AG09319 (cell line): ENCODE data around the gene NOS3.
"Not testable (repeated sequence)": the region's sequence is repeated elsewhere in the genome, so short reads cannot be mapped to it uniquely, and the experiment has no call there.

Source experiments
- DNase-seq: peaks from one replicate; pipeline ENCODE4 v3.0.0-alpha.2; 2010; ENCODE audit warnings: low read depth; ENCODE audit errors: extremely low read depth
- TF ChIP-seq, protein P1 (sequence below): IDR thresholded peaks from 2 replicates; pipeline ENCODE4 v1.5.1; 2011; ENCODE audit warnings: low read depth, mild to moderate bottlenecking, inconsistent platforms, low read length, moderate library complexity

The NOS3 gene

DNA sequence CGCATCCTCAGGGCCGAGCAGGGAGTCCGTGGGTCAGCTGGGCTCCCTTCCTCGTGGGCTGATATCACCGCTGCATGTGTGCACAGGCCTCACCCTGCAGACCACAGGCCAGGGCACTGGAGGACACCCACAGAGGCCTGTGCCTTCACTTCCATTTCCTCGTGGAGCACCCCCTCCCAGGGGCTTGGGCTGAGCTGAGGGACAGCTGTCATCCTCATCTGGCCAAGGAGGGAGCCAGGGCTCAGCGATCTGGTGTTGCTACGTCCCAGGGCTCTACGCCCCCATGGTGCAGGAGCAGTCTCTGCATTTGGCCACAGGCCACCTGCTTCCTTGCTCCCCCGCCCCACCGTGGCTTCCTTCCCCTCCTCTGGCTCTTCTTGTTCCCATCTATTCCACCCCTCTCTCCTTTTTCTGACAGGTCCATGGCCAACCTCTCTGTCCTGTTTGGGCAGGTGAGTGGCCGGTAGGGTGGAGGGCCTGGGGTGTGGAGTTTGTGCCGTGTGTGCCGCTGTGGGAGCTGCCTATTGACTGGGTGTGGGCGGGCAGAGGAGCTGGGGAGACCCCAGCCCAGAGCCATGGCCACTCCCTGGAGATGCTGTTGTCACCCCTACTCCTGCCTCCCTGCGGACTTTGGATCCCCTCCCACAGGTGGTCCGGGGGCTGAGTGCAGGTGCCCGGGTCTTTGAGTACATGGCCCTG is 49.2 kb downstream of the NOS3 start:
- TF ChIP-seq, protein P1, sequence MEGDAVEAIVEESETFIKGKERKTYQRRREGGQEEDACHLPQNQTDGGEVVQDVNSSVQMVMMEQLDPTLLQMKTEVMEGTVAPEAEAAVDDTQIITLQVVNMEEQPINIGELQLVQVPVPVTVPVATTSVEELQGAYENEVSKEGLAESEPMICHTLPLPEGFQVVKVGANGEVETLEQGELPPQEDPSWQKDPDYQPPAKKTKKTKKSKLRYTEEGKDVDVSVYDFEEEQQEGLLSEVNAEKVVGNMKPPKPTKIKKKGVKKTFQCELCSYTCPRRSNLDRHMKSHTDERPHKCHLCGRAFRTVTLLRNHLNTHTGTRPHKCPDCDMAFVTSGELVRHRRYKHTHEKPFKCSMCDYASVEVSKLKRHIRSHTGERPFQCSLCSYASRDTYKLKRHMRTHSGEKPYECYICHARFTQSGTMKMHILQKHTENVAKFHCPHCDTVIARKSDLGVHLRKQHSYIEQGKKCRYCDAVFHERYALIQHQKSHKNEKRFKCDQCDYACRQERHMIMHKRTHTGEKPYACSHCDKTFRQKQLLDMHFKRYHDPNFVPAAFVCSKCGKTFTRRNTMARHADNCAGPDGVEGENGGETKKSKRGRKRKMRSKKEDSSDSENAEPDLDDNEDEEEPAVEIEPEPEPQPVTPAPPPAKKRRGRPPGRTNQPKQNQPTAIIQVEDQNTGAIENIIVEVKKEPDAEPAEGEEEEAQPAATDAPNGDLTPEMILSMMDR, result no peak
- DNase-seq, result no peak

DNA sequence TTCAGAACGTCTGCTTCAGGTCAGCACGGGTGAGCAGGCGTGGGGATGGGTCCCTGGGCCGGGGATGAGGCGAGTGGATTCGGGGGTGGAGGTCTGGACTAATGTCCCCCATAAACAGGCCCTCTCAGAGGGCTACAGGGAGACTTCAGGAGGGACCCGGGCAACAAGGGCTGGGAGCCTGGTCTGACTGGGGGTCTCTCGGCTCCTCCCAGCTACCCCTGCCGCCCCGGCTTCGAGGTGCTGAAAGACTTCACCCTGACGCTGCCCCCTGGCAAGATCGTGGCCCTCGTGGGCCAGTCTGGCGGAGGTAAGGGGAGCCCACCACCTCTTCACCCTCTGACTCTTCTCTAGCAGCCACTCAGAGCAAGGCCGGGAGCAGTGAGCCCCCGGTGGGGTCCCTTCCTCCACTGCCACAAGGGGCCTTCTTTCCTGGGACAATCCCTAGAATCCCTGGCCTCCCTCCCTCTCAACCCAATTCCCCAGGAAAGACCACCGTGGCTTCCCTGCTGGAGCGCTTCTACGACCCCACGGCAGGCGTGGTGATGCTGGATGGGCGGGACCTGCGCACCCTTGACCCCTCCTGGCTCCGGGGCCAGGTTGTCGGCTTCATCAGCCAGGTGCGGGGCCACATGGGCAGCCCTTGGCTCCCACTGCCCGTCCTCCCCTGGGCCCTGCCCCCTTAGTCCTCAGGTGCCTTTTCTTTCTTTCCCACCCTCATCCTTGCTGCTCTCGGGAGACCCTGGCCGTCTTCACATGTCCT is 50.0 kb downstream of the NOS3 start:
- TF ChIP-seq, protein P1, result no peak
- no peak for DNase-seq

DNA sequence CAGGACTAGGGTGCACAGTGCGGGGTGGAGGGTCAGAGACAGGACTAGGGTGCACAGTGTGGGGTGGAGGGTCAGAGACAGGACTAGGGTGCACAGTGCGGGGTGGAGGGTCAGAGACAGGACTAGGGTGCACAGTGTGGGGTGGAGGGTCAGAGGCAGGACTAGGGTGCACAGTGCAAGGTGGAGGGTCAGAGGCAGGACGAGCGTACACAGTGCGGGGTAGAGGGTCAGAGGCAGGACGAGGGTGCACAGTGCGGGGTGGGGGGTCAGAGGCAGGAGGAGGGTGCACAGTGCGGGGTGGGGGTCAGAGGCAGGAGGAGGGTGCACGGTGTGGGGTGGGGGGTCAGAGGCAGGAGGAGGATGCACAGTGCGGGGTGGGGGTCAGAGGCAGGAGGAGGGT is 52.6 kb downstream of the NOS3 start:
- not testable (repeated sequence) for DNase-seq

DNA sequence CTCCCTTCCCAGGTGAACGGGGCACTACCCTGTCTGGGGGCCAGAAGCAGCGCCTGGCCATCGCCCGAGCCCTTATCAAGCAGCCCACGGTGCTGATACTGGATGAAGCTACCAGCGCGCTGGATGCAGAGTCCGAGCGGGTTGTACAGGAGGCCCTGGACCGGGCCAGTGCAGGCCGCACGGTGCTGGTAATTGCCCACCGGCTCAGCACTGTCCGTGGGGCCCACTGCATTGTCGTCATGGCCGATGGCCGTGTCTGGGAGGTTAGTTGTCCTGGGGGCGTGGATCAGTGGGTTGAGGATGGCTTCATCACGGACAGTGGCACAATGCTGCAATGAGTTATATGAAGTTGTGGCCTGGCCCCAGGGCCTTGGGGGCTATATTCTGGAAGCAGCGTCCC is 53.1 kb downstream of the NOS3 start:
- no peak for DNase-seq
- TF ChIP-seq, protein P1, result no peak

DNA sequence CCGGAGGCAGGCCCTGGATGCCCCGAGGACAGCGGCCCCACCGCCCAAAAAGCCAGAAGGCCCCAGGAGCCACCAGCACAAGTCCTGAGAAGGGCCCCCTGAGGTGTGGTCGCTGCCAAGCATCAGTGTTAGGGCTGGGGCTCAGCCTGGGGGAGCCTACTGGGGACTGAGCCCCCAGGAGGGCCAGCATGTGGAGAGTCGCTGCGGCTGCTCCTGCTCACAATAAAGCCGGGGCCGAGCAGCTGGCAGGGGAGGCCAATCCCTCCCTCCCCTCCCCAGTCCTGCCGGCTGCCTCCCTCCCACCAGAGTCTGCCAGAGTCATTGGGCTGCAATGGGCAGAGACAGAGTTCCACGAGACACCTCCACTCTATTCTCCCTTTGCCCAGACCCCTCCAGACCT is 54.4 kb downstream of the NOS3 start:
- no peak for DNase-seq

DNA sequence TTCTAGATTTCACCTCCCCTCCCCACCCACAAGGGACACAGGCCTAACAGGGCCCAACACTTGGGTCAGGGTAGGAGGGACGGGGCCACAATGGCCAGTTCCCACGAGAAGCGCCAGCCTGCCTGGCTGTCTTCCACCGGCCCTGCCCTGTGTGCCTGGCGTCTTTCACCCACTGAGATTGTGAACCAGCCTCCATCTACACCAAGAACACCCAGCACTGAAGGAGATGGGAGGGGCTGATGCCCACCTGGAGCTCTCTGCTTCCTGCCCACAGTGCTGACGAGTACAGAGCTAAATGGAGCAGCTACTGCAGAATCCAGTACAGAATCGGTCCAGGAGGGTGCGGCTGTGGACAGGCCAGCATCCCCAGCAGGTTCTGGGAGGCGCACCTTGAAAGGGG is 55.1 kb downstream of the NOS3 start:
- no peak for DNase-seq
- TF ChIP-seq, protein P1, result no peak

More for the DNA sequence above, 54.4 kb downstream of the NOS3 start:
- TF ChIP-seq, protein P1, result no peak

DNA sequence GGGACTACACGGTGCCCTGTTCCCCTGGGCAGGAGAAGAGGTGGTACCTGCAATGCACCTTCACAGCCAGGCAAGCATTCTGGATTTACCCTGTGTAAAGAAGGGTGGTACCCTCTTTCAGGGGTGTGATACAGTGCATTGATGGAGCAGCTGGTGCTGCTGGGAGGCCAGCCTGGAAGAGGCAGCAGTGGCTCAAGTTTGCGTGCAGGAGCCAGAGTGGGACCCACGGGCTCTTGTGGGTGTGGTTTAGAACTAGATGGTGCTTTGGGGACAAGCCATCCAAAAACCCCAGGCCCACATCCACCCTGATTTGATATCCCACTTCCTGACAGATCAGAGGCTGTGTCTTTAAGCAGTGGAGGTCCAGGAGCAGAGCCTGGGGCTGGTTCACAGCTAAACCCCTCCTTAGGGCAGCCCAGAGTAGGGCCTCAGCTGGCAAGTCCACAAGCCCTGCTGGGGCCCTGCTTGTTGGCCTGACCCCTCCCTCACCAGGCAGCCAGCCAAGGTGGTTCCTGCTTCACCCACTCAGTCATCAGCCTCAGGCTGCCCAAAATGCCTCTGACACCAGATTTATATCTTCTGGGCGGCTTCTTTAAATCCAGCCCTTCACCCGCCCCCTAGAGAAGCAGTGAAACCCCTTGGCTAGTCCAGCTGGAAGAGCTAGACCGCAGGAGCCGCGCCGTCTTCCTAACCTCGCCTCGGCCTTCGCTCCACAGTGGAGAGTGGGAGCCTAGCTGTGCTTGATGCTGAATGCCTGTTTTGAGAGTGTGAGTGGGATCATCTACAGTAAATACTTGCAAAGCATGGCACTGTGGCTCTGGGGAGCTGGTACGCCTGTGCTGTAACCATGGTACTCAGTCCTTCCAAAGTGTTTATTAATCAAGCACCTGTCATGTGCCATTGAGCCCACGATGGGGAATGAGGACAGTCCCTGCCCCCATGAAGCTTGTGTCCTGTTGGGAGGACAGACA is 56.1 kb downstream of the NOS3 start:
- DNase-seq, result no peak
- TF ChIP-seq, protein P1, result no peak
